Activated gamma-delta T cell treated with anti-CD3 and anti-CD28 coated beads, Interleukin-2, amount 50 U/mL, for 16 hours (primary cell): ENCODE measurements around the gene NUPR2.
"Not testable (repeated sequence)": the region's sequence is repeated elsewhere in the genome, so short reads cannot be mapped to it uniquely, and the experiment has no call there.

Experiments
- DNase-seq: peaks from one replicate; pipeline ENCODE4 v3.0.0-alpha.2; 2020; ENCODE audit warnings: low read depth

The NUPR2 gene, protein sequence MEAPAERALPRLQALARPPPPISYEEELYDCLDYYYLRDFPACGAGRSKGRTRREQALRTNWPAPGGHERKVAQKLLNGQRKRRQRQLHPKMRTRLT

DNA sequence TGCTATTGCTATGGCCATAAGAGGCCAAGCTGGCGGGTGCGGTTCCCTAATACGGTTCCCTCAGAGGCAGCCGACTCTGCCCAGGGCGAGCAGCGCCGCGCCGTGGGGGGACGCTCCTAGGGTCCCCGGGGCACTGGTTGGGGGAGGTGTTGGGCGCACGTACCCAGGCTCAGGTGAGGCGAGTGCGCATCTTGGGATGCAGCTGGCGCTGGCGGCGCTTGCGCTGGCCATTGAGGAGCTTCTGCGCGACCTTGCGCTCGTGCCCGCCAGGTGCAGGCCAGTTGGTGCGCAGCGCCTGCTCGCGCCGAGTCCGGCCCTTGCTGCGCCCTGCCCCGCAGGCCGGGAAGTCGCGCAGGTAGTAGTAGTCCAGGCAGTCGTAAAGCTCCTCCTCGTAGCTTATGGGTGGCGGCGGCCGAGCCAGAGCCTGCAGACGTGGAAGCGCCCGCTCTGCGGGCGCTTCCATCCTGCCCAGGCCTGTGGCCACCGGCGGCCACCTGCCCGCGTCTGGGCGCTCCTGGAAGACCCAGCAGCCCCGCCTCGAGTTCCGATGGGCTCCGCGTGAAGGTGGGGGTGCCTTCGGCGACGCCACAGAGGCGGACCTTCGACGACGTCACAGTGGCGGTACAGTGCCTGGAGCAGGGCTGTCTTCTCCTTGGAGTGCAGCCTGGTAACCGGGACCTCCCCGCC, at the start of gene NUPR2:
Gene NUPR2, minus strand, starts transcription at position 566 of the 687 bp plus-strand sequence. Its CDS starts 103 bp downstream, at position 463.
- no peak for DNase-seq

- no peak for DNase-seq
Measured at GRCh38 chr7:56157238-56157790, 41.1 kb upstream of the NUPR2 start.

DNA sequence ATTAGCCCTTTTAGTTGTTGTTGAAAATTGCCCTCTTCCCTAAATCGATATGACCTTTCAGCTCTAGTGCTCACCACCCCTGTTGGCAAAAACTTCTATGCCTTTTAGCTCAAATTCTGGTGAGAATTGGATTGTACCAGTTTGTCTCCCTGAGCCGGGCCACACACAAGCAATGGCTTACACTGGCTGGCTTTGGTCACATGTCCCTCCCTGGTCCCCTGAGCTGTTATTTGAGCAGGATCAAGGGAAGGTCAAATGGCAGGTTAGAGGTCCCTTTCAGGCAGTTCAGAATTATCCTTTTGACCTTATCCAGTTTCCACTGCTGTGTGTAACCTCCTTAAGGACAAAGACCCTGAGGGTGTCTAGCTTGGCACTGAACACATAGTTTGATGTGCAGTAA, 14.8 kb upstream of the NUPR2 start:
- DNase-seq, result not testable (repeated sequence)

- DNase-seq, result no peak
Measured at GRCh38 chr7:56127241-56127975, 11.2 kb upstream of the NUPR2 start.

DNA sequence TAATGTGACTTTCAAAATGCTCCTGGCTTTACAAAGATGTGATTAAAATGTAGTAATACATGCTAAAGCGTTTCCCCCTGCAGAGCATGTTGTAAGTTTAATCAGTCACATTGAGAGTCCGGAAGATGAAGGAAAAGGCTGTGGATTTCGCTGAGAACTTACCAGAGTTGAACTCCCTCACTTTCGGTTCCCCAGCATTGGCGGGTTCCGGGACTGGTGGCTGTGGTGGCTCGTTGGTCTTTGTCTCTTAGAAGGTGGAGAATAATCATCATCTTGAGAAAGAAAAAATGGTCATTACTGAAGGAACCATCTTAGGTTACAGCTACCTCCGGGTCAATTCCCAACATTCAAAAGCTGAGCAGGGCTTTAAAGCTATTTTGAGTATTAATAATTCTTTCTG, 9.6 kb upstream of the NUPR2 start:
- no peak for DNase-seq

GRCh38 chr7:56124981-56125380, 8.8 kb upstream of the NUPR2 start:
- no peak for DNase-seq

GRCh38 chr7:56121440-56121839, 5.2 kb upstream of the NUPR2 start:
- DNase-seq, result no peak

DNA sequence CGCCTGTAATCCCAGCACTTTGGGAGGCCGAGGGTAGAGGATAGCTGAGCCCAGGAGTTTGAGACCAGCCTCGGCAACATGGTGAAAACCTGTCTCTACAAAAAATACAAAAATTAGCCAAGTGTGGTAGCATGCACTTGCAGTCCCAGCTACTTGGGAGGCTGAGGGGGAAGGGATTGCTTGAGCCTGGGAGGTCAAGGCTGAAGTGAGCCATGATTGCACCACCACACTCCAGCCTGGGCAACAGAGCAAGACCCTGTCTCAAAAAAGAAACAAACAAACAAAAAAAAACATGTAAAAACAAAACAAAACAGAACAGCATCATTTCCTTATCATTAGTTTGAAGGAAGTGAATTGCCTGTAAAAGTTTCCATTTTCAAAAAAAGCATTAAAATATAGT, 4.0 kb downstream of the NUPR2 start:
- DNase-seq, result not testable (repeated sequence)

- no peak for DNase-seq
Measured at GRCh38 chr7:56110611-56111010, 5.6 kb downstream of the NUPR2 start.

- no peak for DNase-seq
Measured at GRCh38 chr7:56107954-56108258, 8.3 kb downstream of the NUPR2 start.

DNA sequence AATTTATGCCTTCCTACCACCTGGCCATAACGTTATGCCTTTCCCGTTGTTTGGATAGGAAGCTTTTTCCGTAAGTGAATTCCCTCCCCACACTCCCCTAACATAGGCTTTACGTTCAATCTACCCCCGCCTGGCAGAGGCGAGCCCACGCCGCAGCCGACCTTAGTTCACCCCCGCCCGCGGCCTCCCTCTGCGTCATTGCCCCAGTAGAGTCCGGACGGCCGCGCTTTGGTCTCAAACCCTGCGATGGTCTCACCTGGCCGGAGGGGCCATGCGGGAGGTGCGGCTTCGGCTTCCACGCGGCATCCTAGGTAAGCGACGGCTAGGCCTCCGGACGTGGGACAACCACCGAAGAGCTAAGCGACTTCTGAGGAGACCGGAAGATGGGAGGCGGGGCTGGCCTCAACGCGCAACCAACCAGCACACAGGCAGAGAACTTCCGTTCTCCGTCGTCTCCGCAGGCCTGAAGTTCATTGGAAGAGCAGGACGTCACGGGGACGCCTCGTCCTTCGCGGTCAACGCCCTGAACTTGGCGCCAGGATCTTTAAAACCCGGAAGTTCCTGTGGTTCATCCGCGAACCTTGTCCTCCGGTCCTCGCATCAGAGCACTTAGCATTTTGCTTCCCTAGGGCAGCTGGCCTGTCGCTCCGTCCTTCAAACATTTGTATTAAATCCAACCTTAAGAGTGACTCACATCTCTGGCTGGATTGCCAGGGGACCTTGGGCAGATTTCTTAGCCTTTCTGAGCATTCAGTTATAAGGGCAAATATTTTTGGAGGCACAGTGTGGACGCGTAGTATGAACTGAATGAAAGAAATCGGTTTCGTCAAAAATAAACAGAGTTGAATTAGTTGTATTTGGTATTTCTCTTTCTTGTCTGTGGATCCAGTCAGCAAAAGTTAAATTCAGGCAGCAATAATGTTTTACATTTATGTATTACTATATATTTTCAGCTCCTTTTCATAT, 9.8 kb downstream of the NUPR2 start, which contains the start of gene CHCHD2:
Gene CHCHD2, minus strand, starts transcription at position 369 of the 966 bp plus-strand sequence. Its CDS starts 63 bp downstream, at position 306.
- DNase-seq, result peak; percentile 88

GRCh38 chr7:56105508-56105907, 10.7 kb downstream of the NUPR2 start:
- no peak for DNase-seq

DNA sequence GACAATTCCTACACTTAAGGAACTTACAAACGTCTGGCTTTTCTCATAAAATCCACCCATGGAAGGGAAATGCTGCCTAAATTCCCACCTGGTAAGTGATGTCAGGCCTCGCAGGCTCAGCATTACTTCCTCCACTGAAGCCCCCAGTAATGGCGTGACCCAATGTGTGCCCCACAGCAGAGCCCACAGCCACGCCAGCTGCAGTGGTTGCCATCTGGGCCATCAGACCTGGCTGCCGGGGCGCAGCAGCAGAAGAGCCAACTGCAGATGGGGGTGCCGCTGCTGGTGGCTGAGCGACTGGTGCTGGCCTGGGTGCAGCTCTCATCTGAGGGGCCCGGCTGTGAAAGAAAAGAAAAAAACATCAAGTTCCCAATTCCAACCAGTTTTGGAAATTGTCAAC, 12.1 kb downstream of the NUPR2 start:
- DNase-seq, result not testable (repeated sequence)

- DNase-seq, result no peak
Measured at GRCh38 chr7:56099653-56100052, 16.6 kb downstream of the NUPR2 start.

GRCh38 chr7:56098187-56099008, 17.8 kb downstream of the NUPR2 start:
- DNase-seq, result not testable (repeated sequence)

- no peak for DNase-seq
Measured at GRCh38 chr7:56097700-56098099, 18.5 kb downstream of the NUPR2 start.

DNA sequence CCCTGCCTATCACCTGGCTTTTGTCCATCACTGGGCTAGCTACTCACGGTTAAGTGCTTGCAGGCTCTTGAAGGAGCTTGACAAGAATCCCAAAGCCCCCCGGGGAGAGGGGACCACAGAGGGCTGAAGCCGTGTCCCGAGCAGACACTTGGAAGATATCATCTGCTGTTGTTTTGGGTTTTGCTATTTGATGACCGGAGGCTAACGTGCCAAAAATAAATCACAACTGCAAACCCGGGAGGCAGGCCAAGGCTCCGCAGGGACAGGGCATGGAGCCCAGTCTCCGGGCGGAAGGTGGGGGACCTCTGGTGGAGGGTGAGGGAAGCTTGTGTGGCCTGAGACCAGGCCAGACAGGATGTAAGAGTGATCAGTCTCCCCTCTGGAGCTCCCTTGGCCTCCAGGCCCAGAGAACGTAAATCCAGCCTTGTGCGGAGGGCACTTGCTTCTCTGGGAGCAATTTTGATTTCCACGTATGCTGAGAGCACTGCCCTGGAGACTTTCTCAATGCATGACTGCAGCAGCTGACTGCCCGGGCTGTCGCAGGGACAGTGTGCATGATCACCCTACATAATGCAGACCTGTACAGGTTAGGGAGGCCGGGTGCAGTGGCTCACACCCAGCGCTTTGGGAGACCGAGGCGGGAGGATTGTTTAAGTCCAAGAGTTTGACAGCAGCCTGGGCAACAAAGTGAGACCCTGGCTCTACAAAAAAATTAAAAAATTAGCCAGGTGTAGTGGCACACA, 23.3 kb downstream of the NUPR2 start, which contains the start of gene PHKG1:
Gene PHKG1, minus strand, starts transcription at position 164 of the 743 bp plus-strand sequence. CDS start 4,011 bp downstream, outside the sequence.
- DNase-seq, result no peak

DNA sequence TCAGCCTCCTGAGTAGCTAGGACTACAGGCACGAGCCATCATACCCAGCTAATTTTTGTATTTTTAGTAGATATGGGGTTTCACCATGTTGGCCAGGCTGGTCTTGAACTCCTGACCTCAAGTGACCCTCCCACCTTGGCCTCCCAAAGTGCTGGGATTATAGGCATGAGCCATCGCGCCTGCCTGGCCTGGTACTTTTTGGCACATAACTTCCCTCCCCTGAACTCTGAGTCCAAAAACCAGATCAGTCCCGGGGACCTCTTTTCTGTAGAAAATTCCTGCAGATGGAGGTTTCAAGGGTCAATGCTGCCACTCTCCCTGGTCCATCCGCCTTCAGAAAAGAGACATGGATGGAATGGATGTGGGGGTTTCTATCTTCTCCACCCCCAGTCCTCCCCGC, 23.8 kb downstream of the NUPR2 start:
- DNase-seq, result not testable (repeated sequence)

DNA sequence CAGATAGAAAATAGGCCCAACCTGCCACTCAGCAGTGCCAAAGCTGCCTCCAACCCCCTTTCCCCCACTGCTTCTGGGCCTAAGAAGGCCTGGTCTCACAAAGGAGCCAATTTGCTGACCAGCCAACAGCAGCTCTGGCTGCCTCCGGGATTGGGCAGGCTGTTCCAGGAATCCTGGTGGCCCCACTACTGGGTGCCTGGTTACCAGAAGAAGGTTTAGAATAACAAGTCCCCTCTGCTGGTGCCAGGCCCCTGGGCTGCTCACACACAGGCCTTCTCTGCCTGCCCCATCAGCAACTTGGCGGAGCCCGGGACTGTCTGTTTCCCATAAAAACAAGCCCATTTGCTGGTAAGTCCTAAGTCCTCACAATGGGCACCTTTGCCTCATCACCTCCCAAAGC, 24.6 kb downstream of the NUPR2 start:
- DNase-seq, result no peak

DNA sequence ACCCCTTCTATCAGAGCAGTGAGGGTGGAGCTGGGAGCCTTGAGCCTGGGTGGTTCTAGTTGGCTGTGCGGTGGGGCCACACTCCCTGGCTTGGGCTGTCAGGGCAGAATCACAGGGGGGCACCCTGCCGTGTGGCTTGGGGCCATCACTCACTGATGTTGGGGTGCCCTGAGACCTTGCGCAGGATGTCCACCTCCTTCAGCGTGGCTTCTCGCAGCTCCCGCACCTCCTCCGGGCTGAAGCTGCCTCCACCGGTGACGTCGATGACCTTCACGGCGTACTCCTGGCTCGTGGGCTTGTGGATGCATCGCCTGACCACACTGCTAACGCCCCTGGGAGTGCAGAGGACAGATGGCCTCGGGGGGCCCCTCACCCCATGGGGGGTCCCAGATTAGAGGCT, 28.8 kb downstream of the NUPR2 start:
- no peak for DNase-seq
